Superior temporal gyrus (tissue), 1 donor: ENCODE results near the gene KCNJ13.

Source experiments
- DNase-seq: peaks from one replicate; pipeline ENCODE4 v3.0.0-alpha.2; 2016; ENCODE audit errors: extremely low spot score

KCNJ13 gene

DNA sequence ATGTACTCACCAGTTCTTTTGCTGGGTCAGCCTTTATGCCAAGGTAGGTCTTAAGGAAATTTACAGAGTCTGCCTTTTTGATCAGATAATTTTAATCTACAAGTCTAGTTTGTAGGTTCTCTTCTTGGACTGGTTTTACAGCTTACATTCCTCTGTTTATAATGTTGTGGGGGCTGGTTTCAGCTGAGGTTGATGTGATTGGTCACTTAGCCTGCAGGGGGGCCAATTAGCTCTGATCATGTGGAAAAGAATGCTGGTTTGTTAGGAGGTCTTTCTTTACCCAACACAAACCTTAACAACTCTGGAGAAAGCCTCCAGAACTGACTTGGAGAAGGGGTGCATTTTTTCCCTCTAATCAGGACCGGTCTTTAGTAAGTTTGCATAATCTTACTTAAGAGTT is at the start of gene KCNJ13:
TSS of gene KCNJ13 (minus strand) at position 131 of the 400 bp plus-strand sequence. CDS start 5,203 bp downstream, outside the sequence.
- DNase-seq: no peak

DNA sequence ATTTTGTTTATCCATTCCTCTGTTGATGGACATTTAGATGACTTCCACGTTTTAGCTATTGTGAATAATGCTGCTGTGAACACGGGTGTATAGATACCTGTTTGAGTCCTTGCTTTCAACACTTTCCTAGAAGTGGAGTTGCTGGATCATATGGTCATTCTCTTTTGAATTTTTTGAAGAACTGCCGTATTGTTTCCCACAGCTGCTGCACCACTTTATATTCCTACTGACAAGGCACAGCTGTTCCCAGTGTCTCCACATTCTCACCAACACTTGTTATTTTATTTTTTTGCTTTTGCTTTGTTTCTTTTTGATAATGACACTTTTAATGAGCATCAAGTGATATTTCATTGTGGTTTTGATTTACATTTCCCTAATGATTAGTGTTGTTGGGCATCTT is 41.4 kb upstream of the KCNJ13 start:
- no peak for DNase-seq

DNA sequence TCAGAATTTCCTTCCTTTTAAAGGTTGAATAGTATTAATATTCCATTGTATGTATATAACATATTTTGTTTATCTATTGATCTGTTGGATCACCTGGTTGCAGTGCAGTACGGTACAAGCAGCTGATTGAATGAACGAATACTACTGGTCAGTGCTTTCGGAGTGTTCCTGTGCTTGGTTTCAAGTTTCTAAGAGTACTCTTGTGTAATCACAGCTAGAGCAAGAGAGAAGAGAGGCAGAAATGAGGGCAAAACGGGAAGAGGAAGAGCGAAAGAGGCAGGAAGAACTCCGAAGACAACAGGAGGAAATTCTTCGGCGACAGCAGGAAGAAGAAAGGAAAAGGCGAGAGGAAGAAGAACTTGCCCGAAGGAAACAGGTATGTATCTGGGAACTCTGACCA is 40.3 kb upstream of the KCNJ13 start:
- DNase-seq: no peak

DNA sequence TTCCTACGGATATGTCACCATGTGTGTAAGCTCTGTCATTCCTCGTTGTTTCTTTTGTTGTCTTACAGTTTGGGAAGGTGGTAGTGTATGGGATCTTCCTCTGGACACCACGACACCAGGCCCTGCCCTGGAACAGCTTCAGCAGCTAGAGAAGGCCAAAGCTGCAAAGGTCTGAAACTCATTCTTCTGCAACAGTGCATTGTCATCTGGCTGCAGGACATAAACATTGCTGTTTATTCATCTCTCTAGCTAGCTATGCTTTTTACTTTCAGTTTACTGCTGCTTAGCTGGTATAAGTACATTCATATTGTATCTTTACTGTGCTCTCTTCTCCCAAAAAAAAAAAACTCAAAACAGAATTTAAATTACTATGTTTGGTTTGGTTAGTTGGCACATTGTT is 39.2 kb upstream of the KCNJ13 start:
- DNase-seq: no peak

DNA sequence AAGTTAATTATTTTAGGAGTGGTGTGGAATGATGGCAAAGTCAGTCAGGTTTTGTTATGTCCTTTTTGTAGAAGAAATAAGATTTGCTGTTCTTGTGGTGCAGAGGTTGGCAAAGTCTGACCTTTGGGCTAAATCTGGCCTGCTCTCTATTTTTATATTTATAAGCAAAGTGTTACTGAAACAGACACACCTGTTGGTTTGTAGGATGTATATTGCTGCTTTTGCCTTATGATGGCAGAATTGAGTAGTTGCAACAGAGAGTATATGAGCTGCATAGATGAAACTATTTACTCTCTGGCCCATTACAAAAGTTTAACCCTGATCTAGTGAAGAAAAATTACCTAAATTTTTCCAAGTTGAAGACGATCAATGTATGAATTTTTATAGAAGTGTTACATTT is 34.1 kb upstream of the KCNJ13 start:
- no peak for DNase-seq

DNA sequence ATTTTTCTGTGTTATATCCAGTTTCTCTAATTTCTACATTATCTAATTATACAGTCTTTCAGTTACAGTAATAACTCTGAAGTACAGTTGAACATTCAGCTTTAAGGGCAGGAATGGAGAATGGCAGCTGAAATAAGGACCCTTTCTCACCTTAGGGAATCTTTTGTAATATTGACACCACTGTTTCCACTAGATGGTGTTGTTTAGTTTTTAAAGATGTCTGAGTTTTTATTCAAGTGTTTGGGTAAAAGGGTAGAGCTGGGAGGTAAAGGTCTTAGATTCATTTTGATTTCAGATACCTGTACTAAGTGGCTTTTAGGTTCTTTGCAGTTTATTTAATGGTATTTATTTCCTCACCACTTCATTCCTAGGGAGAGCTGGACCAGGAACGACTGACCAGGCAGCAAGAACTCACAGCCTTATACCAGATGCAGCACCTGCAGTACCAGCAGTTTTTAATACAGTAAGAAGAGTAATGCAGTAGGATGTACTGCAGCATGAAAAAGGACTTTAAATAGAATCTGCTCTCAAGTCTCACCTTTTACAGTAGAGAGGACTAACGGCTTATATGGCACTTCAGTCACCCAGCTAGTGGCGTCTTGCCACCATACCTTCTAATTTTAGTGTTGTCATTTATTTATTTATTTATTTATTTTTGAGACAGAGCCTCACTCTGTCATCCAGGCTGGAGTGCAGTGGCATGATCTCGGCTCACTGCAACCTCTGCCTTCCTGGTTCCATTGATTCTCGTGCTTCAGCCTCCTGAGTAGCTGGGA is 33.2 kb upstream of the KCNJ13 start:
- DNase-seq: no peak

DNA sequence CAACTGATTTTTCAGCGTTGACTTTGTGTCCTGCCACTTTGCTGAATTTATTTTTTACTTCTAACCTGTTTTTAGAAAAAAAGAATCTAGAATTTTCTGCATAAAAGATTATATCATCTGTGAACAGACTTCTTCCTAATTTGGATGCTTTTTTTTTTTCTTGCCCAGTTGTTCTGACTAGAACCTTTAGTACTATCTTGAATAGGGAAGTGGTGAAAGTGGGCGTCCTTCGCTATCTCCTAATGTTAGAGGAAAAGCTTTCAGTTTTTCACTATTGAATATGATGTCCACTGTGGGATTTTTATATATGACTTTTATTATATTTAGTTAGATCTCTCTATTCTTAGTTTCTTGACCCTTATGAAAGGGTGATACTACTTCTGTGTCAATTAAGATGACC is 25.7 kb upstream of the KCNJ13 start:
- DNase-seq: no peak

DNA sequence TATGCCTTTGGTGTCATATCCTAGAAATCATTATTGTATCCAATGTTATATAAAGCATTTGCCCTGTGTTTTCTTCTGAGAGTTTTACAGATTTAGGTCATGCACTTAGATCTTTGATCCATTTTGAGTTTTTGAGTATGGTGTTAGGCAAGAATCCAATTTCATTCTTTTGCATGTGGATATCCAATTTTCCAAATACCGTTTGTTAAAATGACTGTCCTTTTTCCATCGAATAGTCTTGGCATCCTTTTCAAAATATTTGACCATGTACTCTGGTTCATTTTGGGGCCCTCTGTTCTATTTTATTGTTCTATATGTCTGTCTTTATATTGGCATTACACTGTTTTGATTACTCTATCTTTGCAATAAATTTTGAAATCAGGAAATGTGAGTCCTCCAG is 23.8 kb upstream of the KCNJ13 start:
- no peak for DNase-seq

DNA sequence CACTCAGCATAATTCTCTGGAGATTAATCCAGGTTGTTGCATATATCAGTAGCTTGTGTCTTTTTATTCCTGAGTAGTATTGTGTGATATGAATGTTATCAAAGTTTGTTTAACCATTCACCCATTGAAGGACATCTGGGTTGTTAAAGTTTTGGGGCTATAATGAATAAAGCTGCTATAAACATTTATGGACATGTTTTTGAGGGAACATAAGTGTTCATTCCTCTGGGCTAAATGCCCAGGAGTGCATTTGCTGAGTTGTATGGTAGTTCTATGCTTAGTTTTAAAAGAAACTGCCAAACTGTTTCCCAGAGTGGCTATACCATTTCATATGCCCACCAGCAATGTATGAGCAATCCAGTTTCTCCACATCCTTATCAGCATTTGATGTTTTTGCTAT is 21.8 kb upstream of the KCNJ13 start:
- DNase-seq: no peak

DNA sequence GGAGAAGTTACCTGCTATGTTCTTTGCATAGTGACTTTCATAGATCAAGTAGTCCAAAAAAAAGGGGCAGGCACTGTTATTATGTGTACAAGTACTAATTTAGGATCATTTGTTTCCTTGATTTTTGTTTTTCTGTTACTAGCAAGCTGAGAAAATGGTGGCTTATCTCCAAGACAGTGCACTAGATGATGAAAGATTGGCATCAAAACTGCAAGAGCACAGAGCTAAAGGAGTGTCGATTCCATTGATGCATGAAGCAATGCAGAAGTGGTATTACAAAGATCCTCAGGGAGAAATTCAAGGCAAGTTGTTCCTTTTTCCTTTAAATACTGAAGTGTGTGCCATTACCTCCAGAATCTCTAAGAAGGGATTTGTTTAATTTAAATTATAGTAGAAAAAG is 19.6 kb upstream of the KCNJ13 start:
- no peak for DNase-seq

DNA sequence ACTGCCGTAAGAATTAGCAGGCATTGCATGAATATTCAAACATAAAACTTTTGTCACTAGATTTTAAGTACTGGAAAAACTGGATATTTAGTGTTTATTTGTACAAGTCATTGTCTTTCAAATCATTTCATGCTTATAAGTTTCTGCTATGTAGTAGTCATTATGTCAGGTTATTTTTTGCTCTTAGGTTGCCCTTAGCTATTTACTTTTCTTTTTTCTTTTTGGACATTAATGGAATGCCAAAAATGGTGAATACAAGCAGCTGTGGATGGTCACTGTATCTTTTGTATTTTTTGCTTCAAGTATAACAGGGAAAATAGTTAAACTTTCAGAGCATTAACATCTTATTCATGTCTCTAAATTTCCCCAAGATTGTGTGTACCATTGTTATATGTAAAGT is 18.6 kb upstream of the KCNJ13 start:
- no peak for DNase-seq

DNA sequence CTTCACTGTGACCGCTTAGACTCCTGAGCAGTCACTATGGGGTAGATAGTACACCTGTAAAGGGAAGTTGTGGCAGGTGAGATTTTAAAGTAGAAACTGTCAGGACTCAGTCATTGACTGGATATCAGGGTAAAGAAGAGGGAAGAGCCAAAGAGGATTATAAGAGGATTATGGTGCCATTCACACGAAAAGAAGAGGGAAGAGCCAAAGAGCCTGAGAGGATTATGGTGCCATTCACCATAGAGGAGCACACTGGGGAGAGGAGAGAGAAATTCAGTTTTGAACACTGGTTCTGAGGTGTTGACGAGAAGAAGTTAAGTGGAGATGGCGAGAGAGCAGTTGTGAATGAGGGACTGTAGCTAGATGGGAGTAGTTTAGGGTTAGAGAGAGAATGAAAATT is 16.9 kb upstream of the KCNJ13 start:
- DNase-seq: no peak

DNA sequence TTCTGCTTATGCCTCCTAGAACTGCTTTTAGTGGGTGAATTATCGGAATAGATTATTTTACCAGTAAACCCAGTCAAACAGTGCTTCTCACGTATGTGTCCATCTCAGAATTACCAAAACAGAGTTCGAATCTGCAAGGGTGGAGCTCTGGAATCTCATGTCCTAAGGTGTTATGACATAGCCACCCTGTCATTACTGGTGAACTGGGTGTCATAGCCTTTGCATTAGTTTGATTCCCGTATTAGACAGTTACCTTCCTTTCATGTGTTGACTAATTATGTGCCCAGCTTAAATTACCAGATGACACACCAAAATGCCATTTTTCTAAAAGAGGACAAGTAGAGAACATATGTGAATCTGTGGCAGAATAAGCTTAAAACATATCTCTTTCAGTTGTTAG is 15.2 kb upstream of the KCNJ13 start:
- no peak for DNase-seq

DNA sequence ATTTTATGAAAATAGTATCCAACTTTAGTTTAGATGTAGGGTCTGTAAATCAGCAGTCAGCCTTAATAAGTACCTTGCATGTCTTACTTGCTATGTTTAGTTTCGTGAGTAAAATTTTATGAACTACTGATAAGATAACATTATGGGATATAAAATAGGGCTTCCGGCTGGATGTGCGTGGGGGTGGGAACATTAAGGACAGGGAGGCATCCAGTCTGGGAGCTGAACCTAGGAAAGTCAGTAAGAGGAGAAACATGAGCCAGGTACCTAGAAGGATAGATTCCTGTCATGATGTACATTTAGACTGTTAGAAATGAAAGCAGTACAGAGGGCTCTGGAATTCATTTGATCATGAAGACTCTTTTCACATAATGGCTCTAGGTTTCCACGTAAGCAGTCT is 12.7 kb upstream of the KCNJ13 start:
- DNase-seq: no peak

DNA sequence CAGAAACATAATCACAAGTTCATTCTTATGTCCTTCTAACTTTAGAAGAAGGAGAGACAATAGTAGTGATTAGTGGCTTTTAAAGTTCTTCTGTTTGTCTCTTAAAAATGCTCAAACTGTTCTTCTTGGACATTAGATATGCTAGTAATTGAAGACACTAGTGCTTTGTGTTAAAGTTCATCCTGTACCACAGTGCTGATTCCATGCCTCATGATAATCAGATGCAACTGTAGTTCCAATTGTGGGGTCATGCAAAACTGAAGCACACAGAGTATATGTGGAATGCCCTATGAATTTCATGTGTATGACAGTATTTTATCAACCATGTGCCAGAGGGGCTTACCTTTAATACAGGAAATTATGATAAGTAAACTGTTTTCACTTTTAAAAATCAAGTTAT is 11.4 kb upstream of the KCNJ13 start:
- no peak for DNase-seq

DNA sequence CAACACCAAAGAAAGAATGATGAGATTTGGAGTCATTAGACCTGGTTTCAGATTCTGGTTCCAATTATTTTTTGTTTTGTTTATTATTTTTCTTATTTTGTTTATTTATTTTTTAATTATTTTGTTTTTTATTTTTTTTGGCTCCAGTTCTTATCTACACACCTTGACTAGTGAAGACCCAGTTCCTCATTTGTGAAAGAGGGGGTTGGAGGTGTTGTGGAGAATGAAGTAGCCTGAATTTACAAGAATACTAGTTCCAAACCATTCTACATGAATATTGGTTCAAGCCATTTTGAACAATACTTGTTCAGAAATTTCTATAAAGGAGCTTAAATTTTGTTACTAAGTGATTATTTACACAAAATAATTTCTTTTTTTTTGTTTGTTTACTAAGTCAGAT is 6.9 kb upstream of the KCNJ13 start:
- no peak for DNase-seq

DNA sequence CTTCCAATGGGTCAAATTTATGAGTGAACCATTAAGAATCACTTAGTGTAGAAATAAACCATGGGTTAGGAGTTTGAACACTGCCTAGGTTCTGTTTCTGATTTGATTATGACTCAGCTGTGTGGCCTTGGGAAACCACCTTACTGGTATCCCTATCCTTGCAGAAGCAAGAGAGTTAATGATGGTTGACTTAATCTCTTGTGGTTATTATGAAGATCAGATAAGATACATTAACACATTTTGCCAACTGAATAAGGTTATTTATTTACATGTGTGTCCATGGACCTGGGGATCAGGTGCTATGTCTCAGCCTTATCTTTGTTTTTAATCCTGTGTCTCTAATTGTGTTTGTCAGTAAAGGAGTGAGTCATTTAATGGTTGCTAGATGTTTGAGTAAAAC is 5.4 kb upstream of the KCNJ13 start:
- no peak for DNase-seq

DNA sequence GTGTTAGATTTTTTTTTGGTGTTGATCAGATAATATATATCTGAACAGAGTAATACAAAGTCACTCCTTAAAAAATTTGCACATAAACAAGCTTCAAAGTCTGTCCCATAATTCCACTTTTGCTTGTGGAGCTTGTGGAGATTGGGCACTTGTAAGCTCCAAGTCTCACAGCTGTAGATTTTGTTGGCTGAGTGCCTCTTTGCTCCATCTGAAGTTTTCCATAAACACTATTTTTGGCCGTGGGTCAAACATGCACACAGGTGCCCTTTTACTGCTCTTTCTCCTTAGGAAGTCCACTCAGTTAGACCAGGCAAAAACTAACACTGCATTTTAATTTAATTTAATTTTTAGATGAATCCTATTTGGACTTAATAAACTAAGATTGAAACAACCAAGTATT is 3.6 kb upstream of the KCNJ13 start:
- DNase-seq: no peak

DNA sequence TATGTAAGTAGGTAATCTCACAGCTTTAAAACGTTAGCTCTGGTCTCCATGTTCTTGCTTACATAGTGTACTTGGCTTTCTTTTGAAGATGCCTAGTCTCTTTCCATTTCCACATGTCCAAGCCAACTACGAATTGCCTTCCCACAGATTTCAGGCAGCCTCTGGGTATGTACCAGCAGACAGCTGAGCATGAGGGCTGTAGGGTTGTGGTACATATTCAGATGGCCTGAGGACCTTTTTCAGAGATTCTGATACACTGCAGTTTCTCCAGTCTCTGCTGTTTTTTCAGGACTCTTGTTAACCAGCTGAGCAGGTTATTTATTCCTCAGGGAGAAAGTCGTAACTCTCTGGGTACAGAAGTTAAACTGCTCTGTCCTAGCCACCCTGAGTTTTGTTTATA is 3.1 kb upstream of the KCNJ13 start:
- DNase-seq: no peak

DNA sequence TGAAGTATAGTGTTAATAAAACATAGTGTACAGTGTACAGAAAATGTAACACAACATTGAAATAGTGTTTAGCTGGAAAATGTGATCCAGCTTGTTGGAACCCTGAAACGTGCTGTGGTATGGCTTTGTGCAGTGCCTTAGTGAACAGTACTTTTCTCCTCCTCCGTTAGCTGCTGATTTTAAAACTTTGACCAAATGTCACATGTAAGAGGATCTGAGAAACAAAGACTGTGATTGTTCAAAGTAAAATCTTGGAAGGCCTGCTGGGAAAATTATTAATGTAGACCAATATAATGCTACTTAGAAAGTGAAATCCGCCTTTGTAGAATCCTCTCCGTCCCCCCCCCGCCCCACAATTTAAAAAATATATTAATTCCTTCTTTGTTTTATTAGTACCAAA is 911 bp upstream of the KCNJ13 start:
- DNase-seq: no peak

DNA sequence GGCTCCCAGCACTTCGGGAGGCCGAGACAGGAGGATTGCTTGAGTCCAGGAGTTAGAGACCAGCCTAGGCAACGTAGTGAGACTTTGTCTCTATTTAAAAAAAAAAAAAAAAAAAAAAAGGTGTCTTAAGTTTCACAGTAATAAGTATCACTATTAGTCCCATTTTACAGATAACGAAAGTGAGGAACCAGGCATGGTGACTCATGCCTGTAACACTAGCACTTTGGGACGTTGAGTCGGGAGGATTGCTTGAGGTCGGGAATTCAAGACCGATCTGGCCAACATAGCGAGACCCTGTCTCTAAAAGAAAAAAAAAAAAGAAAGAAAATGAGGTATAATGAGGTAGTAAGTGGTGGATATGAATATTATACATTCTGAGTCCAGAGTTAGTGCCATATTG is 2.5 kb downstream of the KCNJ13 start:
- no peak for DNase-seq

DNA sequence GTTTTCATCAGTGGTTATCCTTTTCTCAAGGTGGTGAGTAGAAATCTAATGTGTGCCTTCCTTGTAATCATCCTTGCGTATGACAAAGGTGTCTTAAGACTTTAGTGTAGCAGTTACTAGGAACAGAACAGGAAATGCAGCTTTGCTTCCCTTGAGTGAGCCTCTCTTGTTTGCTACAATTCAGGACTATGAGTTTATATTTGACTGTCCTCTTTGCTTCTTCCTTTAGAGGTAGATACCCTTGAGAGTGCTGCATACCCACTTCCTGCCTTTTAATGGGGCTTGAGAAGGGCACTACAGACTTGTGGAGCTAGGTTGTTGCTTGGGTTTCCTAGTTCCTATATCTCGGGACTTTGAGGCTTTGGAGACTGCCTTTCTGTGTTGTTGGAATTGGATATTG is 3.8 kb downstream of the KCNJ13 start:
- DNase-seq: no peak

DNA sequence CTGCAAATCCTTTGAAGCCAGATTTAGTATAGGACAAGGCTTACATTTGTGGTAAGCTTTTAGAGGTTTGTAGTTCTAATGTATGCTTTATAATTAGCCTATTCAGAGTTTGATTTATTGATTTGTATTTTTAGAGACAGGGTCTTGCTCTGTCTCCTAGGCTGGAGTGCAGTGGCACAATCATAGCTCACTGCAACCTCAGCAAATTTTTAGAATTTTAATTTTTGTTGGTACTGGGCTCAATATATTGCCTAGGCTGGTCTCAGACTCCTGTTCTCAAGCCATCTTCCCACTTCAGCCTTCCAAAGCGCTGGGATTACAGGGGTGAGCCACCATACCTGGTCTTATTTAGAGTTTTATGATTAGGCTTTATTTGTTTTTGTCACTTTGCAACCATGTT is 4.5 kb downstream of the KCNJ13 start:
- no peak for DNase-seq

DNA sequence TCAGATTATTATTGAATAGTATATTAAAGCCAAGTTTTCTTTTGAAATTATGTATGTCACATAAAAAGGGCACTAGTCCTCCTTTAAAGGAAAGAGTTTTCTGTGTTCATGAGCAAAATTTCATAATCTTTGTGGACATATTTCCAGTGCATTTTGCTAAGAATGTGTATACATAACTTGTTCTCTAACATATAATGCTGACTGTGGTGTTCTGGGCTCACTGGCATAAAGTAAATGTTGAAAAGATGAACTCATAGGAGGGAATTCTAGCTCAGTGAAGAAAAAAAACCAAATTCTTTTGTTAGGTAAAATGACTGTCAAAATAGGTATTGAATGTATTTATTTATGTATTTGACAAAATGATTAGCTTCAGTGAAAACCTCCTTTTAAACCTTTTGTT is 6.2 kb downstream of the KCNJ13 start:
- no peak for DNase-seq
